HuH-7 (cell line): Measurements from ENCODE around the gene PNMA6E.

Source experiments
- DNase-seq: peaks from one replicate; pipeline ENCODE4 v3.0.0; 2011; ENCODE audit warnings: low spot score

The PNMA6E gene

DNA sequence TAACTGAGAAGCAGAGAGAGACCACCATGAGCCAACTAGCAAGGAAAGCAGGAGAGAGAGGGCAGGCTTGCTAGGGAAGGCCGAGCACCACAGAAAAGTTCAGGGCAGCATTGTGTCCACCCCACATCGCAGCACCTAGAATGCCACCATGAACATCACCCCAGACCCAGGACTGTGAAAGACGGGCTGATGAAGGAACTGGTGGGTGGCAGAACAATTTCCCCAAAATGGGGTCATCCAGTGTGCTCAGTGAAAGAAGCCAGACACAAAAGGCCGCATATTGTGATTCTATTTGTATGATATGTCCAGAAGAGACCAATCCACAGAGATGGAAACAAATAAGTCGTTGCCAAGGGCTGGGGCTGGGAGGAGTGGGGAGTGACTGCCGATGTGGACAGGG is 16.8 kb downstream of the PNMA6E start:
- DNase-seq = no peak

DNA sequence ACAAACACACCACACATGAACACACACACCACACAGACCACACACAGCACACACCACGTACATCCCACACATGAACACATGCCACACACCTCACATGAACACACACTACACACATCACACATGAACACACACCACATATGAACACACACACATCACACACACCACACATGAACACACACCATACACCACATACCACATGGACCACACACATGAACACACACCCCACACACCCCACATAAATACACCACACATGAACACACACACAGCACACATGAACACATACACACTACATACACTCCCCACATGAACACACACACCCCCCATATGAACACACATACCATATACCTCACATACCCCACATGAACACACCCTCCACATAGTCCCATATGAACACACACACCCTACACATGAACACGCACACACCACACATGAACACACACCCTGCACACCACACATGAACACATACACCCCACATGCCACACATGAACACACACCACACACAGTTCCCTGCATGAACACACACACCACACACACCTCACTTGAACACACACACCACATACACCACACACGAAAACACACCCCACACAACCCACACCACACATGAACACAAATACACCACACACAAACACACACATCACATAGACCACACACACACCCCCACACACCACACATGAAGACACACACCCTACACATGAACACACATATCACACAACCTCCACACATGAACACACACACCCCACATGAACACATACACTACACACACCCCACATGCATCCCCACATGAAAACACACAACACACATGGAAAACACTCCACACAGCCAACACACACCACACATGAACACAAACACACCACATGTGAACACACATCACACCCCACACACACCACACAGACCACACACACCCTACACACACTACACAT is 18.3 kb downstream of the PNMA6E start:
- no peak for DNase-seq

DNA sequence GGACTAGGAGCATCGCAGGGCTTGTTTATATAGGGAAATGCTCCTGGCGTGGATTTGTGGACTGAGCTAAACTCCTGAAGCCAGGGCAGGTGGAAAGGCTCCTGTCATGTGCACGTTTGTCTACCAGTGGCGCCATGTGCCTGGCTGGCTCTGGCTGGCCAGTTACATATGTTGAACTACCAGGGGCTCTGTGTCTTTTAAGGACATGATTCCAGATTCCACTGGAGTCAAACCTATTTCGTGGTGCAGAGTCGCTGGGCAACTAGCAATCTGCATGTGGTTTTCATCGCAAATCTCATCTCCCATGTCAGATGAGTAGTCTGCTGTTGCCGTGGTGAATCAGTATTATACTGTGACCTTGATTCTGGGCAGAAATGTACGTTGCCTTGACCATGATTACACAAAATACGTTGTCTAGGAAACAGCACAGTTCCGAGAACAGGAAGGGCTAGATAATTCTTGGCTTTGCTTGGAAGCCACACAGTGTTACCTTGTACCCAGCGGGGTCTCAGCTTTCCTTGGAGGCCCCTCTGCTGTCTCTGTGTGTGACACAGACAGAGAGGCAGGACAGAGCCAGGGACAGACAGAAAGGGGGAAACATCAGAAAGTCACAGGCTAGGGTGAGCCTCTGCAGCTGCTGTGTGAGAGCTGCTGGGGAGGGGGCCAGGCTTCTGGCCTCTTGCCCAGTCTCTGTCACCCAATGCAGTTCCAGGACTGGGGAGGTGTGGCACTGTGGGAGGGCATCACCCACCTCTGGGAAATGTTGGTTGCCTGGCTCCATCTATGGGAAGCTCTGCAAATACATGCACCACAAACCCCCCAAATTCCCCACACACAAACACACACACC is 19.2 kb downstream of the PNMA6E start:
- DNase-seq = no peak

DNA sequence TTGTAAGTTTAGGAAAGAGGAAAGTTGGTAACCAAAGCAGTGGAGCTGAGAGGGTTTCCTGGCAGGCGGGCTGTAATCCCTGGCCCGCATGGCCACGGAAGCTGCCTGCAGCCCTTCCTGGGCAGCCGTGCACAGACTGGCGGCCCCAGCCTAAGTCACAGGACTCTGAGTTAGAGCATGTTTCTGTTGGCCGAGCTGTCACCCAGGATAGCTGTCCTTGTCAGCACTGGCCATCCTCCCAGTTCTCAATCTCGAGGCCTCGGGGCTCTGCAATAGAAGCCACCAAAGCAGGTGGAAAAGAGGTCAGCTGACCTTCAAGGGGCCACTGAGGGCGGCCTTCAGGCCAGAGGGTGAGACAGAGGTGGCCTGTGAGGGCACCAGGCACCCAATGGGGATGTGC is 20.5 kb downstream of the PNMA6E start:
- no peak for DNase-seq

DNA sequence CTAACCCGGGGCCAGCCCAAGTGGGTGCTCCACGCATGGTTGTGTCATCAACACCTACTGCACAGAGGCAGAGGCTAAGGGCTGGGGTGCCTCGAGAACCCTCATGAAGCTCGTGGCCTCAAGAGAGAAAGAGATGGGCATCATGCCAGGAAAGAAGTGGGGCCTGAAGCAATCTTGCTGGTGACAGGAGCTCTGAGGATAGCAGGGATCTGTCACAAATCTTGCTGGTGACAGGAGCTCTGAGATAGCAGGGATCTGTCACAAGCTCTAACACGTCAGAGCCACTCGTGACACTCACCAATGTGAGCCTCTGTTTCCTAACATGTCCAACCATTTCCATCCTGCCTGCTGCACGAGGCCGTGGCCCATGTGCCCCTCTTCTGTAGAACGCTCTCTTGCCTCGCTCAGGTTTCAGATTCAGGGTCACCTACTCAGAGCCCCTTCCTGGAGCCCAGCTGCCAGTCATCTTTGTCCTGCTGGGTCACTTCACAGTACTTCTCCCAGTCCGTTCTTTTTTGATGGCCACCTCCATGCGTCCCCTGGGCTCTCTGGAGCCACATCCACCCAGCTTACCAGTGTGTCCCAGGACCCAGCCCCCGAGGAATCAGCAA is 21.1 kb downstream of the PNMA6E start:
- DNase-seq = no peak

DNA sequence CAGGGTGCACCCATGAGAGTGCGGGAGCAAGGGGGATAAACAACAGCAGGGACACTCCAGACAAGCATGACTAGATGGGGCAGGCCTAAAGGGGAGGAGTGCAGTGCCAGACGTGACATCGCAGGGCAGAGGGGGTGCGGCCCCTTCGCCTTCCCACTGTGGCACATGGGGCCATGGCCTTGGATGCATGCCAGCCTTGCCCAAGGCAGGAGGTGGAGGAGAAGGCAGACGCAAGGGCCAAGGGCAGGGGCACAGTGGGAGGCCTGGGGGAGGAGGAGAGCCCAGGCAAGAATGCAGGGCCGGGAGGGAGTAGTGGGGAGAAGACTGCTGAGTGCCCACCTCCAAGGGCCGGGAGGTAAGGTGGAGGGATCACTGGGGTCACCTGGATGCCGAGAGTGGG is 21.6 kb downstream of the PNMA6E start:
- DNase-seq = no peak

DNA sequence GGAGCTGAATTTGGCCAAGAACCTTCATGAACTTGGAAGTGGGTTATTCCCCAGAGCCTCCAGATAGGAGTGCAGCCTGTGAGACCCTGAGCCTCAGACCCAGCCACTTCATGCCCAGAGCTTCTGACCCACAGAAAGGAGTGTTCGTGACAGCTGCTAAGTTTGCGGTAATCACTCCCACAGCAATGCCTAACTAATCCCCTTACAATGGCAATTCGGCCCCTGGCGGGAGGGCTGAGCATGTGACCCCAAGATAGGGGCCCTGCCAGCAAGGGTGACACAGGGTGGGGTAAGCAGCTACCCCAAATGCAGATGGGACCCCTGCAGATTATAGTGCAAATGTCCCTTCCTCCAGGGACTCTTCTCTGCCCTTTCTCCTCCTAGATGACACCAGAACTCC is 22.5 kb downstream of the PNMA6E start:
- DNase-seq = no peak

DNA sequence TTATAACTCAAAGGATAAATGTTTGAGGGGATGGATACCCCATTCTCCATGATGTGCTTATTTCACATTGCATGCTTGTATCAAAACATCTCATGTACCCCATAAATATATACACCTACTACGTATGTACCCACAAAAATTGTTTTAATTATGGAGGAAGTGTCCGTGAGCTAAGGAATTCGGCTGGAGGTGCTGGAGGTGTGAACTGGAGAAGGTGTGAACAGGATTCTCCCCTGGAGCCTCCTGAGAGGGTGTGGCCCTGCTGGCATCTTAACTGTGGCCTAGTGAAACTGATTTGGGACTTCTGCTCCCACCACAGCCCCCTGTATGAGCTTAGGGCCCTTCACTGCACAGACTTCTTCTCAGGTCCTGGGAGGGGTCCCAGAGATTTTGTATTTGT is 23.4 kb downstream of the PNMA6E start:
- no peak for DNase-seq

DNA sequence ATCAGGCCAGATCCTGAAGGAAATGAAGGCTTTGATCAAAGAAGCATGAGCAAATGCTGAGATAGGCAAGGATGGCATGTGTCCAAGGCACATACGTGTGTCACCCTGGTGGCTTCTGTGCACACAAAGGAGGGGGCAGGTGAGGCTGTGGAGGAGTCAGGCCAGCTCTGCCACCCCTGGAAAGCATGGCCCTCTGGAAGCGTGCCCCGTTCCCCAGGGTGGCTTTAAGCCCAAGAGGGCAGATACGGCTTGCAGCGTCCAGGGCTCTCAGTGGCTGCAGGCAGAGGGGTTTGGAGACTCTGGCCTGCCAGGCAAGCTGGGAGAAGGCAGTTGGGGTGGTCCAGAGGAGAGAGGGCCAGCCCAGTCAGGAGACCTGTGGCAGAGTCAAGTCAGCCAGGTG is 25.6 kb downstream of the PNMA6E start:
- DNase-seq = no peak

DNA sequence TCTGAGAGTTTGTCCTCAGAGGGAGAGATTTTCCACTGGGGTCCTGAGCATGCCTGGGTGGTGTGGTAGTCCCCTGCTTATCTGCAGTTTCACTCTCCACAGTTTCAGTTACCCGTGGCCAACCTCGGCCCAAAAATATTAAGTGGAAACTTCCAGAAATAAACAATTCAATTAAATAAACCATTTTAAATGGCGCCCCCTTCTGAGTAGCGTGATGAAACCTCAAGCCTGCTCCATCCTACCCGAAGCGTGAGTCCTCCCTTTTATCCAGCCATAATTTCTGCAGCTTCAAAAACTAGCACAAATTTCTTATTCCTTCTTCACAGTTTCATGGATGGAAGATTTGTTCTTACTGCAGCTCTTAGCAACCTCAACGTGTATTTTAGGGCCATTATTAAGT is 26.7 kb downstream of the PNMA6E start:
- no peak for DNase-seq

DNA sequence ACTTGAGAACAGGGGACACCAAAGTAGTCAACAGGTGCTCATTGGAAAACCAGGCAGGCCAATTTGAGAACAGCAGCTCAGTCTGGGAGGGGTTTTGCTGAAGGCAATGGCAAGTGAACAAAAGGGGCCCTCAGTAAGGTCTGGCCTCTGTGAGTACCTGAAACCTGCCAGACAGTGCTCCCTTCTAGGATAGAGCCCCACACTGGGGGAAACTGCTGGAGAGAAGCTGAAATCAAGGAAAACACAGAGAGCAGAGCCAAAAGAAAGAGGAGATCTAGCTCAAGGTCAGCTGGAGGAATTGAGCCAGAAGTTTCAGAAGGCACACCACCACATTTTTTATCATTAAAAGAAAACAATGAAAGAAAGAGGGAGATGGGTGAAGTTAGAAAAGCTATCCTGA is 28.2 kb downstream of the PNMA6E start:
- no peak for DNase-seq

DNA sequence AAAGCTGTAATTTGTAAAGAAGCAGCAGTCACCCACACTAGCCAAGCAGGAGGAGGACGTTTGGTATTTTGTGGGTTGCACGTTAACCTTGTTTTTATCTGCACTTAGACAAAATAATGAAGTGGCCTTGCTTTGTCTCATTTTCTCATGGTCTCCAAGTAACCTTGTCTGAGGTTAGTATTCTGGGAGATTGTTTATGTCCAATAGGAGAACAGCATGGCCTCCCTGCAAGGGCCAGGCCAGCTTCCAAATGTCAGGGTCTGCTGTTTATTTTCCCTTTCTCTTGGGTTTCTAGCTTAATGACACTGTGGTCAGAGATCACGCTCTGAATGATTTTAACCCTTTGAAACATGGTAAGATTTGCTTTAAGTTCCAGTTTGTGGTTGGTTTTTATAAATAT is 29.9 kb downstream of the PNMA6E start:
- no peak for DNase-seq

DNA sequence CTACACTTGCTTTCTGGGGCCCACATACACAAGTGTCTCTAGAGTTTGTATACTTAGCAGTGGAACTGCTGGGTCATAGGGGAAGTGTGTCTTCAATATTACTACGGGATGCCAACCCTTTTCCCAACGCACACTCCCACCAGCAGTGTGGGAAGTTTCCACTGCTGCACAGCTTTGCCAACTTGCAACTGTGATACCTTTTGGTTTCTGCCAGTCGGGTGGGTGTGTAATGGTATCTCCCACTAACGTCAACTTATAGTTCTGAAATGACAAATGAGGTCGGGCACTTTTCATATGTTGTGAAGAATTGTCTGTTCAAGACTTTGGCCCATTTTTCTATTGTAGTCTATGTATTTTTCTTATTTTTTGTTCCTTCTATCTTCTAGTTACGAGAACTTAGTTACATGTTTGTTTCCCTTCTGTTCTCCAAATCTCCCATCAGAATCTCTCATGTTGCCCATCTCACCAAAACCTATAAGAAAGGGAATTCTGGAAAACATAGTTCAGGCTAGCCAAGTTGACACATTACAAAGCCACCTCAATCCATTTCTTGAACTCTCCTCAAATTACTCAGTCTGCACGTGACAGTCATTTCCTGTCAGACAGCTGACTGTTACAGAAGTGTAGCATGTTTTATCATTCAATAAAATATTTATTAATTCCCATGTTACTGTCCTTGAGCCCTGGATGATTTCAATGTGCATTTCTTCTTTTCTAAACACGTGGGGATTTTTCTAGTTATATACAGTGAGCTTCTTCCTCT is 30.7 kb downstream of the PNMA6E start:
- no peak for DNase-seq

DNA sequence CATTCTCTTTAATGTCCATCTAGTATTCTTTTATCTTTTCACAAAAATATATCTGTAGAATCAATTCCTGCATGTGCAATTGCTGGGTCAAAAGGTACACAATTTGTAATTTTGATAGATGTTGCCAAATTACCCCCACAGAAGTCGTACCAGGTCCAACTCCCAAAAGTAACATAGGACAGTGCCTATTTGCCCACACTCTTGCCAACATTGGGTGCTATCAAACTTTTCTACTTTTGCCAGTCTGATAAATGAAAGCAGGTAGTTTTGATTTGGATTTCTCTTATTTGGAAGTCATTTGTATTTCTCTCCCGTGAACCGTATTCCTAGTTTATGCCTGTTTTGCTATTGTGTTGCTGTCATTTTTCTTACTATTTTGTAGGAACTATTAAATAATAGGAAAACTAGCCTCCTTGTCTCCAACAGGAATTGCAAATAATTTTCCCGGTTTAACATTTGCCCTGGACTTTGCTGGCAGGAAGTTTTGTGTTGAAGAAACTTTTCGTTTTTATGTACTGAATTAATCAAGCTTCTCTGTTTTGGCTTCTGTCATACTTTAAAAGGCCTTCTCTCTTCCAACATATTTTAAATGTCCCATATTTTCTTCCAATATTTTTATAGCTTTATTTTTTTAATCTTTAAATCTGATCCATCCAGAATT is 34.1 kb downstream of the PNMA6E start:
- no peak for DNase-seq

DNA sequence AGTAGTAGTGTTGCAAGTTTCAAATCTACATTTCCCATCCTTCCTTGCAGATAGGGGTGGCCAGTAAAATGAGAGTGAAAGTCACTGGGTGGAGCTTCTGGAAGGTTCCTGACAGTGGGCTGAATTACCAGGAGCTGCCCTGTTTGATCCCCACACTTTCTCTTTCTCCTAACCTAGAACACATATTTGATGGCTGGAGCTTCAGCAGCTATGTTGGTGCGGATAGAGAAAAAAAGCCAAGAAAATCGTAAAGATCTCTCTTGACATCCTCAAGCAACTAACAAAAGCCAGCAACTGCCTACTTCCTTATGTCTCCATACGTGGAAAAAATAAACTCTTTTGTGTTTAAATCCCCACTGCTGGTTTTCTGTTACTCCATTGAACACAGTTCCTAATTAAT is 35.0 kb downstream of the PNMA6E start:
- no peak for DNase-seq

DNA sequence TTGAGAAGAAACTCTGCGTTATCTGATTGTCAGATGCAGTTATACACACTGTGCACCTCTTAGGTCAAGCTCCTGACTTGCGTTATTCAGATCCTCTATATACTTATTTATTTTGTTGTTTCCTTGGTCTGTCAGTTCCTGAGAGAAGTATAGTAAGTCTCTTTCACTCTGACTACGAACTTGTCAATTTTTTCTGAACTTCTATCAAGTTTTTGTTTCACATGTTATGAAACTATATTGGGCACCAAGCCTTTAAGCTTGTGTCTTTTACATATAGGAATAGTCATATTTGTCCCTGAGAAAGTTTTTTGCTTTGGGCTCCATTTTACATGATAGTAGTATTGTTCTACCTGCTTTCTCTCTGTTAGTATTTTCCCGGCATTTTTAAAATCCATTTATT is 35.5 kb downstream of the PNMA6E start:
- no peak for DNase-seq

DNA sequence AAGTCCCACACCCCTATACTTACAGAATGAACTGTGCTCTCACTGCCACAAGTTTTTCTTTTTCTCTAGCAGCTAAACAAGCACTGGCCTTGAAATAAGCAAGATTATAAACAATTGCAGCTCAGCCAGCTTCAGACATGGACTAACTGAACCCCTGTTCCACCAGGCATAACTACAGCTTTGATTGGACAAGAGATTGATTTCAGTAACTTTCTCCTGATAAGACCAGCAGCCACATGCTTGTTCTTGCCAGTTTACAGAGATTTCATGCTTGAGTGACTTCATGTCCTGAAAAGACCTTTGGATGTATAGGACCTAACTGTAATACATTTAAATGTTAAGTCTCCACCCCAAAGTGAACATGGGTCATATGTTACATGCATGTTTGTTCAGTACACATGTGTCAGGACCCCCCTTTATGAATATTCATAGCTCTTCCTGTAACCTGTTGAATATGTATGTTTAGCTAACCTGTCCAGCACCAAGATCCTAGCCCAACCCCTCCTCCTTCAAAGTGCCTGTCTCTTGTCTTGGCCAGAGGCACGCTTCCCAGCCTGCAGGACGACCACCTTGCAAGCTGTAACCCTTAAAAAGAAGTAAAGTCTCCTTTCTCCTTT is 39.3 kb downstream of the PNMA6E start:
- no peak for DNase-seq

DNA sequence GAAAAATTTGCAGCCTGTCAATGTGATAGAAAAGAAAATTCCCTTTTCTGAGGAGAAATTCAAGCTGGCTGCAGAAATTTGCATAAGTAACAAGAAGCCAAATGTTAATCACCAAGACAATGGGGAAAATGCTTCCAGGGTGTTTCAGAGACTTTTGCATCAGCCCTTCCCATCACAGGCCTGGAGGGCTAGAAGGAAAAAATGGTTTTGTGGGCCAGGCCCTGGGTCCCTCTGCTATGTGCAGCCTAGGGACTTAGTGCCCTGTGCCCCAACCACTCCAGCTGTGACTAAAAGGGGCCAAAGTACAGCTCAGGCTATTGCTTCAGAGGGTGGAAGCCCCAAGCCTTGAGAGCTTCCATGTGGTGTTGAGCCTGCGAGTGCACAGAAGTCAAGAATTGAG is 43.3 kb downstream of the PNMA6E start:
- no peak for DNase-seq

DNA sequence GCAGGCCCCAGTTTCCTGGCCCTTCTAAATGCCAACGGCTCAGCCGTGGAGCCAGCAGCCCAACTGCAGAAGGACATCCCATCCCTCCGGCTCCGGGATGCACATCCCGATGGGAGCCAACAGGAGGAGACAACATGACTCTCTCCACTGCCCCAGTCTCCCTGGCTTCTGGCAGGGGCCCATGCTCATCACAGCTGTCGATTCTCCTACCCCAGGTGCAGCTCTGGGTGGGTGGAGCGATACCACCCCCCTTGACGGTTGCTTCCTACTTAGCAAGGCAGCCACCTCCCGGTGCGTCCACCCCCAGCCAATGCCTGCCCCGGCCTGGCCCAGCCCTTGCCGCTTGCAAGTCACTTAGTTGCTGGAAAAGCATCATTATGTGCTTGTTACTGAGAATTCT is 47.7 kb downstream of the PNMA6E start:
- no peak for DNase-seq

DNA sequence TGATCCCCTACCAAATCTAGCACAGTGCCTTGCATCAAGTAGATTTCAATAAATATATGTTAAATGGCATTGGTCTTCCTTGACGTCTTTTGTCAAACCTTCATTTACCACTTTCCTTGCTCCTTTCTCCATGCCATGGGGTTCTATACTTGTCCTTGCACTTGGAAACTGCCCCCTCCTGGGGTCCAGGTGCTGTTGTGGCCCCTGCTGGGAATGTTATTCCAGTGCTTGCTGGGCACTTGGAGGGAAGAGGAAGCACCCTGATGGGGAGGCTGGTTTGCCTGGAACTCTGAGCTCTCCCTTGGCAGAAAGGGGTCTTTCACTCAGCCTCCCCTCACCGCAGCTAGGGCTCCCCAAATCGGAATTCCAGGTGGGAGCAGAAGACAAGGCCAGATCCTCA is 48.3 kb downstream of the PNMA6E start:
- DNase-seq = no peak

DNA sequence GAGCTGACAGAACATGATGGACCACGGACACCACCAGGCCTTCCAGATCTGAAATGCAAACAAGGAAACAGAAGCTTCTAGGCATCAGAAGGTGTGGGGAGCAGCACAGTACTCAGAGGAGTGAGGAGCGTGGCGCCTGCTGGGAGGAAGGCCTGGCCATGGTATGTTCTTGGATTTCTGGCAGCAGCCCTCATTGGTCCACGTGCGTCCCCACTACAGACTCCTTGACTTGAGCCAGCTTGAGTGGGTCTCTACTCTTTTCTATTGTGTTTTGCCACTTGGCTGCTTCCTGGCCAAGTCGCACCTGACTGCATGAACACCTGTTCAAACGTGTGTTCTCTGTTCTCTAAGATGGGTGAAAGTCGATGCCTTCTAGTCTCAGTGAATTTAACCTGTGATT is 49.2 kb downstream of the PNMA6E start:
- no peak for DNase-seq
